Measurements from ENCODE around the gene MID2.
"Not testable (repeated sequence)": the region's sequence is repeated elsewhere in the genome, so short reads cannot be mapped to it uniquely, and the experiment has no call there.

Gene MID2

GRCh38 chrX:107825698-107826237 lies at the start of gene MID2:
MID2 (plus strand) TSS chrX:107825866; CDS start chrX:107826427, 561 bp downstream.
- peak; percentile 1 for DNase-seq
- TF ChIP-seq POLR2A (IDR thresholded peaks at IDR 0.05; ENCODE audit: low read length) (no peak), GATA1 (IDR thresholded peaks at IDR 0.05; ENCODE audit: low read depth, low read length) (no peak)

- TF ChIP-seq POLR2A (IDR thresholded peaks at IDR 0.05; ENCODE audit: low read length) (no peak), GATA1 (IDR thresholded peaks at IDR 0.05; ENCODE audit: low read depth, low read length) (no peak)
- peak; percentile 83 to 89 for DNase-seq
Measured at GRCh38 chrX:107776649-107777535, 48.8 kb upstream of the MID2 start.

GRCh38 chrX:107777536-107777832 lies 48.2 kb upstream of the MID2 start, which contains the start of gene NCBP2L:
NCBP2L (plus strand) TSS chrX:107777733; CDS start chrX:107794221, 16,488 bp downstream.
- no peak for DNase-seq

GRCh38 chrX:107780525-107780924 lies 45.1 kb upstream of the MID2 start:
- TF ChIP-seq GATA1 (IDR thresholded peaks at IDR 0.05; ENCODE audit: low read depth, low read length) = no peak
- TF ChIP-seq POLR2A (IDR thresholded peaks at IDR 0.05; ENCODE audit: low read length) = no peak

More at GRCh38 chrX:107777536-107777832, 48.2 kb upstream of the MID2 start, which contains the start of gene NCBP2L:
- TF ChIP-seq GATA1 (IDR thresholded peaks at IDR 0.05; ENCODE audit: low read depth, low read length) = no peak
- no peak for TF ChIP-seq POLR2A (IDR thresholded peaks at IDR 0.05; ENCODE audit: low read length)

GRCh38 chrX:107787827-107788226 lies 37.8 kb upstream of the MID2 start:
- DNase-seq = no peak
- no peak for TF ChIP-seq POLR2A (IDR thresholded peaks at IDR 0.05; ENCODE audit: low read length)

More at GRCh38 chrX:107780525-107780924, 45.1 kb upstream of the MID2 start:
- DNase-seq = no peak

GRCh38 chrX:107804427-107804826 lies 21.2 kb upstream of the MID2 start:
- TF ChIP-seq GATA1 (IDR thresholded peaks at IDR 0.05; ENCODE audit: low read depth, low read length) = no peak
- no peak for TF ChIP-seq POLR2A (IDR thresholded peaks at IDR 0.05; ENCODE audit: low read length)
- no peak for DNase-seq

- no peak for TF ChIP-seq GATA1 (IDR thresholded peaks at IDR 0.05; ENCODE audit: low read depth, low read length)
- no peak for TF ChIP-seq POLR2A (IDR thresholded peaks at IDR 0.05; ENCODE audit: low read length)
- DNase-seq = no peak
Measured at GRCh38 chrX:107805179-107805578, 20.5 kb upstream of the MID2 start.

GRCh38 chrX:107810053-107810452 lies 15.6 kb upstream of the MID2 start:
- DNase-seq = not testable (repeated sequence)

- TF ChIP-seq POLR2A (IDR thresholded peaks at IDR 0.05; ENCODE audit: low read length) (no peak), GATA1 (IDR thresholded peaks at IDR 0.05; ENCODE audit: low read depth, low read length) (no peak)
- DNase-seq = no peak
Measured at GRCh38 chrX:107818900-107819521, 6.7 kb upstream of the MID2 start.

- no peak for DNase-seq
- TF ChIP-seq POLR2A (IDR thresholded peaks at IDR 0.05; ENCODE audit: low read length) = no peak
- TF ChIP-seq GATA1 (IDR thresholded peaks at IDR 0.05; ENCODE audit: low read depth, low read length) = no peak
Measured at GRCh38 chrX:107823042-107823441, 2.6 kb upstream of the MID2 start.

- no peak for TF ChIP-seq POLR2A (IDR thresholded peaks at IDR 0.05; ENCODE audit: low read length)
- no peak for TF ChIP-seq GATA1 (IDR thresholded peaks at IDR 0.05; ENCODE audit: low read depth, low read length)
- DNase-seq = no peak
Measured at GRCh38 chrX:107823456-107823855, 2.2 kb upstream of the MID2 start.

GRCh38 chrX:107826238-107827029 lies 768 bp downstream of the MID2 start:
- TF ChIP-seq GATA1 (IDR thresholded peaks at IDR 0.05; ENCODE audit: low read depth, low read length) (no peak), POLR2A (IDR thresholded peaks at IDR 0.05; ENCODE audit: low read length) (no peak)
- DNase-seq = peak; percentile 1 to 2

- DNase-seq = no peak
- no peak for TF ChIP-seq POLR2A (IDR thresholded peaks at IDR 0.05; ENCODE audit: low read length)
- no peak for TF ChIP-seq GATA1 (IDR thresholded peaks at IDR 0.05; ENCODE audit: low read depth, low read length)
Measured at GRCh38 chrX:107827030-107827831, 1.6 kb downstream of the MID2 start.

Measured in erythroblast (primary cell).